Measurements from ENCODE around the gene CTIF.

- TF ChIP-seq CTCF (conservative IDR thresholded peaks at IDR 0.05 in 1 of 2, IDR thresholded peaks at IDR 0.05 in 1 of 2; ENCODE audit: low read depth in 1 of 2, low read length in 2 of 2) (no peak), EZH2 (IDR thresholded peaks at IDR 0.05; ENCODE audit: low read length, missing control alignments) (no peak)
These were observed 3.0 kb downstream of the CTIF start for GRCh38 chr18:48541747-48542400.
